Stimulated activated CD8-positive, alpha-beta memory T cell treated with anti-CD3 and anti-CD28 coated beads, Interleukin-15, amount 100 ng/mL, for 48 hours (primary cell): Measurements from ENCODE around the gene PIRT.
"Not testable (repeated sequence)": the region's sequence is repeated elsewhere in the genome, so short reads cannot be mapped to it uniquely, and the experiment has no call there.

Experiments used
- DNase-seq, 2 donors: peaks; one replicate each; pipeline ENCODE4 v3.0.0-alpha.2; 2020; ENCODE audit warnings: low read depth in 2 of 2

Gene PIRT

DNA sequence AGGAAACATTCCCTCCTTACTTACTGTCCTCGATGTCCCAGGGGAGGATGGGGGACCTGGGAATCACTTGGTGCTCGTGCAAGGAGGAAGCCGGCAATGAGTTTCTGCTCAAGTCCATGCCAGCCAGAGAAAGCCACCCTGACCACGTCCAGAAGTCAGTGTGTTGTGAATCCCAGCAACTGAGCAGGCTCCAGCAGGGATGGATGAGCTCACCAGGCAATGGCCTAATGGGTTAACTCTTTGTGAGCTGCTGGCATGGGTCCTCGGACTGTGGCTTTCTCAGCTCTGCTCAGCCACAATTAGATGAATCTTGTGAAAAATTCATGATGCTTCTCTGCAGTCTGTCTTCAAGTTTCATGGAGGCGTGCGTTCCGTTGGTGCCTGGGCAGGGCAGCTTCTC is at the start of gene PIRT:
Gene PIRT (minus strand): TSS at position 167 of the 400 bp plus-strand sequence. CDS start 12,442 bp downstream, outside the sequence.
- DNase-seq, result no peak

DNA sequence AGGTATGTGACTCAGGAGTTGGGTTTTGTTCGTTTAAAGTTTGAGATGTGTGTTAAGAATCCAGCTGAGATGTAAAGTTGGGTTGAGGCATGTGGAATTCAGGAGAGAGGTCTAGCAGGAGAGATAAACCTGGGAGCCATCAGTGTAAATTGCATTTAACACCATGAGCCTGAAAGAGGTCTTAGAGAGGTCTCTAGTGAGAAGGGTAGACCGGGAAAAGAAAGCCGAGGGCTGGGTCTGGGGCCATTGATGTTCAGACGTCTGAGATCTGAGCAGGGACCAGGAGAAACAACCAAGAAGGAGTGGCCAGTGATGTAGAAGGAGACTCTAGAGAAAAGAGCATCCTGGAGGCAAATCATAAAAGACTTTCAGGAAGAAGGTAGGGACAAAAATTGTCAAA is 44.1 kb upstream of the PIRT start:
- DNase-seq, result no peak

DNA sequence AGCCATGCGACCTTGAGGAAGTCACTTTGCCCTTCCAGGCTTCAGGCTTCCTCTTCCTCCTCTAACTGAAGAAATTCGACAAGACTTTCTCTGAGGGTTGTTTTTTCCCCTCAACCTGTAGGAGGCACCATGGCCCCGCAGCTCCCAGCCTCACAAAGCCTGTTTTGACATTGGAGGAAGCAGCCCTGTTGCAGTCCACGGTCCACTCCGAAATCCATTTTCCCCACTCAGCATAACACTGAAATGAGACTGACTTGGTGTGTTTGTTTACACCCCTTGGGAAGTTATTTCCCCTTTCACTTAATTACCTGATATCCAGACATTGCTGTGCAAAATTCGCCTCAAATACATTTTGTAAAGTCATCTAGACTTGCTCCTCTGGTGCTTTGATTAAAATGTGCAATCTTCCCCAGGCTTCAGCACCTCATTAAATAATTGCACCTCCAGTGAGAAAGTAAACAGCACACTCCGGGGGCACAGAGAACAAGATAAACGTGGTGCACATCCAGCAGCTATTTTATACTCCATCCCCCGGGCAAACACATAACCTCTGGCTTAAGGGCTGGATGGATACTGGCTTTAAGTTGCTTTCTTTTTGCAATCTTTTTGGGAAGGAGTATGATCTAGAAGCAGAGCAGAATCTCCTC is 41.4 kb upstream of the PIRT start:
- no peak for DNase-seq

DNA sequence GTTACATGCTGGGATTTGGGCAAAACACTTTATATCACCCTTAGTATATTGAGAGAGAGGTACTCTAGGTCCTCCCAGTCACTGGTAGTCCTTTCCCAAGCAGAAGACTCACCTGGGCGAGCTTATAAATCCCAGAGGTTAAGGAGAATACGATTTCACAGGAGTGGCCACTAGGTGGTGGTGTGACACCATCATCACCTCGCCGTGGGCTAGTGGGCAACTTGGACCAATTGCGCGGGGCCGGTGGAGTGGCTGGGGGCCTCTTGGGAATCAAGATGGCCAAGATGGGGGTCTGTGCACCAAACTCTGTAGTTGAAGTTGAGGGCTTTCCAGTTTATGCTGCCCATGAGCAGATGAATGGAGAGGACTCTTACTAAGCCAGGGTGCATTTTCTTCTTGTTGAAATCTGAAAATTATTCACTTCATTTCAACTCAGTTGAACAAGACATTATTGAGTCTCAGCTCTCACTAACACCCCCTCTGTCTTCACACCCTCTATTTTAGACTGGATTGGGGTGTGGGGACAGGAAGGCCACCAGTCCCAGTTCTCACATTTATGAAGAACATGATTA is 38.2 kb upstream of the PIRT start:
- DNase-seq, result no peak

DNA sequence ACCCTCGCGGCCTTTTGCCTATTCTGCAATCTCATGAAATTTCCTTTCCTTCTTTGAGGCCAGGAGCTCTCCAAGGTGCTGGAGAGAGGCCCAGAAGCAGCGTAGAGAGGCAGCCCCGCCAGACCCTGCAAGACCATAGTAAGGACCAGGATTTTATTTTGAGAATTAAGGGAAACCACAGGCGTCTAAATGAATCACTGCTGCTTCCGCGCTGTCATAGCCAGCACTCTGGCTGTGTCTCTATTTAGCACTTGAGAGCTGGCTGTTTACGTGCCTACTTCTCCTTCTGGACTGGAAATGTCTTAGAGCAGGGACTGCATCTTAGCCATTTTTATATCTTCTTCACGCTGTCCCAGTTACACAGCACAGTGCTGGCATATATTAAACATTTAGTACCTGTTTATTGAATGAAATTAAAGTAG is 37.6 kb upstream of the PIRT start:
- no peak for DNase-seq

DNA sequence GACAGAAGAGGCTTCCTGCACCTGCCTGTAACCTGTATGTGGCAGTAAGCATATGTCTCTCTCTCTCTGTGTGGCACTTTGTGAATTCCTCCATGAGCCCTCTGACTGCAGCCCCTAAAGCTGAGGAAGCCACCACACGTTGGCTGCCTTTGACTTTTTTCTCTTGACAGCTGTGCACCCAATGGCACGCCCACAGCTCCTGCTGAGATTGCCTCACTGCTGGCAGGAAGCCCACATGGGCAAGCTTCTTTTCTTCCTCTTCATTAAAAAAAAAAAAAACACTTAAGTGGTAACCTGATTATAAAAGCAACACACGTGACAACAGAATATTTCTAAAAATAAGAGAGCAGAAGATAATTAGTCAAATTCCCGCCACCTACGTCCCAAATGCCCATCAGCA is 34.0 kb upstream of the PIRT start:
- no peak for DNase-seq

DNA sequence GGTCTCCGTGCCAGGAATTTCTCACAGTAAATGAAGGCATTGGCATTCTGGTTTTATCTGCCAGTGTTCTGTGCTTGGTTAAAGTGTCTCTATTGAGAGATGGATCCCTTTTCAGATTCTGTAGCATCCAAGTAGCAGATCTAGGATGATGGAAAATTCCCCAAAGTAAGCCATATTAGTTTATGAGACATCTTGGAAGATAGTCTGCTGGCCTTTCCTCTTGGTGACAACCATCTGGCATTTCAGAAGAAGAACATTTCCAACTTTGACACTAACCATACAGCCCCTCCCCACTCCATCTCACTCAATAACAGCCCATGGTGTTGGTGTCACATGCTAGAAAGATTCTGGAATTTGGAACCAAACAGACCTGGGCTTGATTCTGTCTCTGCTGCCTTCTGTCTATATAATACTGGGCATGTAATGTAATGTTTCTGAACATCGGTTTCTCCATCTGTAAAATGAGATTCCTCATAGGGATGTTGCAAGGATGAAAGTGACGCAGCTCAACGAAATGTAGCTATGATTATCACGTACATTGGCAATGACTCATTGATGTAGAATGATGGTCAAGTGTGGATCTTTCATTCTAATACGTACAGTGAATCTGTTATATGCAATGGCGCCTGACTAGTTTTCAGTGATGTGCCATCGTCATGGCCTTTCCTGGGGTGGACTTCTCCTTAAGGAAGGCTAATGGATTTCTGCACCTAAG is 32.6 kb upstream of the PIRT start:
- no peak for DNase-seq

DNA sequence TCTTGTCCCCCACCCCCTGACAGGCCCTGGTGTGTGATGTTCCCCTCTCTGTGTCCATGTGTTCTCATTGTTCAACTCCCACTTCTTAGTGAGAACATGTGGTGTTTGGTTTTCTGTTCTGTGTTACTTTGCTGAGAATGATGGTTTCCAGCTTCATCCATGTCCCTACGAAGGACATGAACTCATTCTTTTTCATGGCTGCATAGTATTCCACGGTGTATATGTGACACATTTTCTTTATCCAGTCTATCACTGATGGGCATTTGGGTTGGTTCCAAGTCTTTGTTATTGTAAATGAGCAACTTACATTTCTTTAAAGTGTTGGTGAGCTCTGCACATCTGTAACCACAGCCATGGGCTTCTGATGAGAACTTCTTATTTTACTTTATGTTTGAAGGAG is 30.9 kb upstream of the PIRT start:
- DNase-seq, result not testable (repeated sequence)

DNA sequence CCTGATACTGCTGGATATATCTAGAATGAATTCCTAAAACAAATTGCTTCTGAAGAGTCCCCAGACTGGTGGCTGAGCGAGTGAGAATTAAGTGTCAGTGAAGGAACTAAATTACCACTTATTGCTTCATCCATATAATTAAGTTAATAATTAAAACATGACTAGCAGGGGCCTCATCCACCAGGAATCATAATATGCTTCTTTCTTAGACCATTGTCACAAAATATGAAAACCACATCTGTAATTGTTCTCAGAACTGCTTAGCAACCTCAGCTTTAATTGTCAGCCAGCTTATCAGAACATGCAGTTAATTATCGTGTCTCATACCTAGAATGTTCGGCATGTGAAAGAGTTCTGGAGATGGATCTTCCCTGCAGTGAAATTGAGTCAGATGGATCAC is 21.2 kb upstream of the PIRT start:
- DNase-seq, result no peak

DNA sequence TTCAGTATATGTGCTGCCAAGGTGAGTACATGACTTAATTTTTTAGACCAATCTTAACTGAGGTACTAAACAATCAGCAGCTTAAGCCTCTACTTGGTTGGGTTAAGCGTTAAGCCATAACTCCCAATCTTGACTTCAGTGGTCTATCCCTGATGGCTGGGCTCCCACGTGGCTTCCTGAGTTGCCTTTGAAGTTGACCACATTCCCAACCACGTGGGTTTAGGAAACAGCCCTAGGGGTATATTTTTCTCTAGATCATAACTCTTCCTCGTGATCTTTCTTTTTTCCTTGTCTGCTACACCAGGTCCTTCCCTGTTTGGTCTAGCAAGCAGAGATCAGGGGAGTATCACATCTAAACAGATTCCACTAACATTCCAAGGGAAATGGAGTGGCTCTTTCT is 20.1 kb upstream of the PIRT start:
- DNase-seq, result no peak

DNA sequence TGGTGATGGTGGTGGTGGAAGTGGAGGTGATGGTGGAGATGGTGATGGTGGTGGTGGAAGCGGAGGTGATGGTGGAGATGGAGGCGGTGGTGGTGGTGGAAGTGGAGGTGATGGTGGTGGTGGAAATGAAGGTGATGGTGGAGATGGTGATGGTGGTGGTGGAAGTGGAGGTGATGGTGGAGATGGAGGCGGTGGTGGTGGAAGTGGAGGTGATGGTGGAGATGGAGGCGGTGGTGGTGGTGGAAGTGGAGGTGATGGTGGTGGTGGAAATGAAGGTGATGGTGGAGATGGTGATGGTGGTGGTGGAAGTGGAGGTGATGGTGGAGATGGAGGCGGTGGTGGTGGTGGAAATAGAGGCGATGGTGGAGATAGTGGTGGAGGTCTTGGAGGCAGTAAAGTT is 8.7 kb upstream of the PIRT start:
- DNase-seq, result not testable (repeated sequence)

DNA sequence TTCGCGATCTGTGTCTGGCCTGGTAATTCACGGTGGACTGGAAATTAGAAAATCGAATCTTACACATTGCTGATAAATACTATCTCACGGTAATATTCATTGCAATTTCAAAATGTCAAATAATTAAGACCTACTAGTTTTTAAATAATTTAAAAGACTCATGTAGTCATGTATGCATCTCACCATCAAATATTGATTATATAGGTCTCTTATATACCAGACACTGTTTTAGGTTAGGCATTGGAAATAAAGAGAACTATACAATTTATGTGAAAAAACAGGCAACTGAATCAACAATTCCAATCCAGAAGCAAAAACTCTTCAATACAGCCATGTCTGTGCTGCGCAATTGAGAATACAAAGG is 7.5 kb upstream of the PIRT start:
- no peak for DNase-seq

DNA sequence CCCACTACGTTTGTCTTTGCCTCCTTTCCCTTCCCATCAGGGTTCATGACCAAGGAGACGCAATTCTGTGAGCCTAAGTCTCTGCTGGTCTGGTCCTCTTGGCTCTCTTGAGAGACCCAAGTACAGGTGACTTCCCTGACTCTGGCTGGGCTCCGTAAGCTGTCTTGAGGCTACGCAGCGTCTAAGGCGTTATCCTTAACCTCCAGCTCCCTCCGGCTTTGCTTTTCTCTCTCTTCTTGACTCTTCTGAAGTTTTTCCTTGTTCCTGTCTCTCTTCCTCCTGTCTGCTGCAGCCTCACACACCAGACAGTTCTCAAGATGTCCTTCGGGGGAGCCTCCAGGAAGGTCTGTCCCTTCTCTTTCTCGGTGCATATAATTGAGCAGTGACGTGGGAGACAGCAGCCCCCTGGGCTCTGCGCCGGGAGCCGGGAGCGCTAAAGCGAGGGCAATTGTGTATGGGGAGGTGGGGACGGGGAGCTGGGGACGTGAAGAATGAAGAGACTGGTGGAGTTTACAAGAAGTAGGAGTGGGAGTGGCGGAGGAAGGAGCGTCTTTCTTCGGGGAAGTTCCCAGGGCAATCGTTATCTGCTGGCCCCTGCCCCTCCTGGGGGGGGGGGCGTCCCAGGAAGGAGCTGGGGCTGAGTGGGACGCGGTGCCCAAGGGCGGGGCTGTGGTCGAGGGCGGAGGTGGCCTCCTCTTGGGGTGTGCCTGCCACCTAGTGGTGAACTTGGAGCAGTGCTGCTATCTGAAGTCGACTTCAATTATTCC is 6.9 kb upstream of the PIRT start:
- peak; percentile 47 to 51 for DNase-seq

DNA sequence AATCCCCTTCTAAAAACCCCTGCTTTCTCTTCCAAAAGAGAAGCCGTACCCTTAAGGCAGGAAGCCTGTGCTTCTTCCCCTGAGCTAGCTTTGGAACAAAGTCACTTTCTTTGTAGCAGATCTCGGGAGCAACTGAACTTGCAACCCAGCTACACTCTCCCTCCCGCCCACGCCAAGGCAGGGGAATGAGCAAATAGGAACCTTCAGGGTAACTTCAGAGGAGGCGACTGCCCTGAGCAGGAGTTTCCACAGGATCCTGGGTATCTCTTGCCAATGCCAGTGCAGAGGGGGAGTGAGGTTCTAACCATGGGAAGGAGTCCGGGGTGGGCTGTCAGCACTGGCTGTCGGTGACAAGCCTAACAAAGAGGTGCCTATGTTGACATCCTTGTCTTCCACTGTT is 5.9 kb upstream of the PIRT start:
- no peak for DNase-seq

DNA sequence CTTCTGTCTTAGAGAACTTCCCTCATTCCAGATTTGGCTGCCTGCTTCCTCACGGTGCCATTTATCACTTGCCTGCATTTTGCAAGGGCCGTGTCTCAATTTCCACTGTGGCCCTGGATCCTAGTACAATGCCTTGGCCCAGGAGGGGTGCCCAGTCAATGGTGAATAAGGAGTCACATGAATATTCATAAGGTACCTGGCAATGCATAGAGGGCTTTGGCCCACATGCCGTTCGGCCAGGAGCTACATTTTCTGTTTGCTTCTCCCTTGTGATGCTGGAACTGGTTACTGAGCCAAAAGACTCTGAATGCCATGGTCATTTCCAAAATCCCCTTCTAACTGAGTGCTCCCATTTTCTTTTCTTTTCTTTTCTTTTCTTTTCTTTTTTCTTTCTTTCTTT is 4.8 kb upstream of the PIRT start:
- no peak for DNase-seq

DNA sequence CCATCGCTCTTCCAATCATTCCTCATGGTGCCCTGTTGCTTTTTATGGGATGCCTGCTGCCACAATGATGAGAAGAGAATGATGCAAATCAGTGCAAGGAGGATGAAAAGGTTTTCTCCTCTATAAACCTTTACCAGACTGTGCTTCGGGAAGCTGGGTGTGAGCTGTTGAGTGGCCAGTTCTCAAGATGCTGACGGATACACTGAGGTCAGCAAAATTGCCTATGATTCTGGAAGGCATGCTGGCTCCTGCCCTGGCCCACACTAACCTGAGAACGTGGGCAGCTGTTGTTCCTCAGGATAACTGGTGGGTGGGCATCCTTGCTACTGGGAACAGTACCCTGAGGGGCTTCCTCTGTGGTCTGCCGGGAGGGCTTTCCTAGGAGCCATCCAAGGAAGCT is 795 bp upstream of the PIRT start:
- DNase-seq, result no peak

DNA sequence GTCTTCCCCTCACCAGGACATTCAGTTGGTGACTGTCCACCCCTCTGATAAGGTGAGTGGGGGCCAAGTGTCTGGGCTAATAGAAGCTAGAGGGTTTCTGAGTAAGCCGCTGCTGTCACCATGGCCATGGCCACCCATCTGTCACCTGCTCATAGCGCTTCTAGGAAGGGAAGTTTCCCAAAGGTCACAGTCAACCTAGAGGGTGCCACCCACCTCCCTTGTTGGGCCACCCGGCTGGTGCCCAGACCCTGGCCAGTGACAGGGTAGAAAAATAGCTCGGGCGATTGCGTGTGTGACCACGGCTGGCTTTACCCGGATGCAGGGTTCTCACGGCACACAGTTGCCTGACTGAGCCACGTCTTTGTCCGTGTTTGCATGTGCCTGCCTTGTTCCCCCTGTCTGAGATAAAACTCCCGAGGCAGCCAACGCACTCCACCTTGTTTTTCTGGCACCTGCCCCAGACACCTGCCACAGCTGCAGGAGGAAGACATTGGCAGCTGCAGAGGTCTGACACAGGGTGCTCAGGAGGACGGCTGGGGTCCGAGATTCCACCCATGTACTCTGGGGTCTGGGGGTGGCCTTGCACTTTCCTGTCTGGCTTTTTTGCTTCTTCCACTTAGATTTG is 809 bp downstream of the PIRT start:
- no peak for DNase-seq

DNA sequence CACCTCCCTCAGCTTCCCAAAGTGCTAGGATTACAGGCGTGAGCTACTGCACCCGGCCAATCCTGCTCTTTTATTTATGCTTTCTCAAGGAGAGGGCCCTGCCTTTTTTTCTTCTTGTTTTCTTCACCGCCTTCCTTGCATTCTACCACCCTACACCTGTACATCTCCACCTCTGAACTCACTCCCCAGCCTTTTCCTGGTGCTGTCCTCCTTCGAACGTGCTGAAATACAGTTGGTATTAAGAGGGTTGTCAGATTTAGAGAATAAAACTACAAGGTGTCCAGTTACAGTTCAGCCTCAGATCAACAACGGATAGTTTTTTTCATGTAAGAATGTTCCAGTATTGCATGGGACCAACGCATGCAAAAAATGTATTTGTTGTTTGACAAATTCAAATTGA is 1.7 kb downstream of the PIRT start:
- no peak for DNase-seq

DNA sequence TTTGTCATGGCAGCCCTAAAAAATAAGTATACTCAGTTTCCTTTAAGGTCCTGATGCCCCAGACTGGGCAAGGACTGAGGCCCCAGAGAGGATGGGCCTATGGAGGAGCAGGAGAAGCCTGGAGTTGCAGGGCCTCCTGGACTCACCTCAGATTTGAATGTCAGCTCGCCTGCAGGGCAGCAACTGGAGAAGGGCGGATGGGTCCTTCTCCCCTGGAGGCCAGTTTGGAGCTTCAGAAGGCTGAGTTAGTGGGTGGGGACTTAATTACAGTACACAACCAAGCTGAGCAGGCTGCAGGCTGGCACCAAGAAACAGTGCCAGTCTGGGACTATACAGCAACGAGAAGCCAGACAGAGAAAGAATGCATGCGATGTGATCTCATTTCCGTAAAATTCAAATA is 6.2 kb downstream of the PIRT start:
- no peak for DNase-seq

DNA sequence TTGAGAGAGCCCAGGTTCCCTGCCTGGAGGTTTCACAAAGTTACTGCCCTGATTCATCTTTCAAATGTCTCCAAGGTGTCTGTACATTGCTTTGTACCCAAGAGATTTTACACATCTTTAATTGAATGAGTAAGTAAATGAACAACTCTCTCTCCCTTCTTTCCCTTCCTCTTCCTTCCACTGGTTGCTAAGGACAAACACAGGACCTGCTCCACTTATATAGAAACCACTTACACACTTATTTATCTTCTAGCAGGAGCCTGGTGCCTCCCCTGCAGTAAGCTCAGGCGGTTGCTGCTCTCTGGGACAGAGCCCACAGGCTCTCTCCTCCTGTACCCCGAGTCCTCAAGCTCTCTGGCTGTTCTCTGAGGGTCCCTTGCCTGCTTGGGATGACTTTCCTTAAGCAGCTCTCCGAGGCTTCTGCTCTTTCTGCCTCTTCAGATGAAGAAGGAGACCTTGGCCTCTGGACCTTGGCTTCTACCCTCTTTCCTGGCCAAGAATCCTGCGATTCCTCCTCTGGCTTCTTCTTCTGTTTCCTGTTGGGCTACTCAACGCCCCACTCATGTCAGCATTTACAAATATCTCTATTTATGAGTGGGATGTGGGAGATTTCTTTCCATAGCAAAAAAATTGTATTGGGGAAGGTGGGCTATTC is 9.9 kb downstream of the PIRT start:
- DNase-seq, result no peak

DNA sequence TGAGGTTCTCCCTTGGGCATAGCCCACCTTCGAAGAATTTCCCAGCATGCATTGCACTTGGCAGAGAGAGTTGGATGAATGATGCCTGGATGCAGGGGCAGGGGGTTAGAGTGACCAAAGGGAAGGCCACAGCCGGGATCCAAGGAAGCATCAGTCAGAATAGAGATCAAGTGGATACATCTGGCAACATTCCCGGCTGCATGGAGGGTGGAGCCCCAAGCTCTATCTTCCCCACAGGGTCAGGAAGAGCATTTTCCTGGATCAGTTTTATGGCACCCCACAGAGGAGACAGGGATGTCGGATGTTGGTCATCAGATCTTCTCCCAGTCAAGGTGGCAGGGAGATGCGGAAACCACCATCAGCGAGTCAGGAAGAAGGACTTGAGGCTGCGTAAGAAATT is 13.0 kb downstream of the PIRT start:
- DNase-seq, result no peak

DNA sequence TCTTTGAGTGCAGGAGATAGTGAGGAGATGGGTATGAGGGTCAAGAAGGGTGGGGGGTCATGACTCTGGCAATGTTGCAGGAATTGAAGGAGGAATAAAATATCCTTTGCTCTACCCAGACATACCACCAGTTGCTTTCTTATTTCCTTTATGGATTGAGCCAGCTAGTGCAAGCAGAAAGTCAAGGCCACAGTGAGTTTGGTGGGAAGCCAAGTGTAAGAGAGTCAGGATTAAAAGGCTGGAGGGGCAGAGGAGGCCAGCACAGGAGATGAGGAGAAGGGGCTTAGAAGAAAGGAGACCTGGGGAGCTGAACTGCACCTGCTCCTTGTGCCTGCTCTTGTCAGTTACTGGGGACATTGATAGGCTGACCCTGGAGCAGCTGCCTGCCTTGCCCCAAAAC is 16.1 kb downstream of the PIRT start:
- DNase-seq, result no peak
